OCI-LY7 (cell line): ENCODE measurements around the gene PLEKHA5. TPM values are rescaled to one million over a fixed set of nuclear protein-coding genes. Genes with fewer than 3 reads are reported as not detected.

Experiments
- BruUV-seq: library from RNA; stranded (reverse); fragments of 400-500 nt; replicated peaks from 2 replicates; lab custom pipeline; 2021; lab: Mats Ljungman, UMichigan
- CTCF ChIA-PET: fragments of 300-600 bp; sonication (Branson Sonifier 250); formaldehyde crosslinking; loops from one replicate; lab custom pipeline; 2022; ENCODE audit warnings: antibody characterized with exemption; ENCODE audit not compliant: unreplicated experiment; lab: Charles Lee
- POLR2A ChIA-PET: fragments of 300-600 bp; sonication (Branson Sonifier 250); formaldehyde crosslinking; loops from one replicate; lab custom pipeline; 2022; ENCODE audit warnings: antibody characterized with exemption; lab: Charles Lee
- DNase-seq: peaks from one replicate; pipeline ENCODE4 v3.0.0-alpha.2; 2015; ENCODE audit warnings: low spot score
- H2AFZ ChIP-seq: fragments of 200-600 bp; sonication (generic), shearing (Covaris generic); 2 replicates; pipeline ENCODE4 v1.6.1; 2014; ENCODE audit warnings: mild to moderate bottlenecking, antibody characterized with exemption, low read length, moderate library complexity
- H3K27ac ChIP-seq: fragments of 200-600 bp; sonication (generic); 2 replicates; pipeline ENCODE4 v1.5.1; 2014; ENCODE audit warnings: mixed run types, low read depth, mild to moderate bottlenecking, moderate library complexity, low read length, inconsistent platforms; ENCODE audit not compliant: poor library complexity, severe bottlenecking
- H3K36me3 ChIP-seq: fragments of 200-600 bp; sonication (generic); 2 replicates; pipeline ENCODE4 v1.6.1; 2014; ENCODE audit warnings: mild to moderate bottlenecking, antibody characterized with exemption, low read length, moderate library complexity, mixed read lengths; ENCODE audit not compliant: insufficient read depth
- H3K4me1 ChIP-seq: fragments of 200-600 bp; sonication (generic); 2 replicates; pipeline ENCODE4 v1.5.1; 2014; ENCODE audit warnings: mild to moderate bottlenecking, low read length; ENCODE audit not compliant: insufficient read depth, poor library complexity, severe bottlenecking
- H3K4me2 ChIP-seq: fragments of 200-600 bp; sonication (generic); 2 replicates; pipeline ENCODE4 v1.6.1; 2014; ENCODE audit warnings: mild to moderate bottlenecking, low read length
- H3K4me3 ChIP-seq: fragments of 200-600 bp; sonication (generic); 2 replicates; pipeline ENCODE4 v1.5.1; 2014; ENCODE audit warnings: mild to moderate bottlenecking, low read depth, low read length; ENCODE audit not compliant: poor library complexity, severe bottlenecking
- H3K79me2 ChIP-seq: fragments of 200-600 bp; sonication (generic); 2 replicates; pipeline ENCODE4 v1.6.1; 2016; ENCODE audit warnings: low read depth, mild to moderate bottlenecking, low read length, moderate library complexity, mixed read lengths; ENCODE audit not compliant: insufficient read depth
- H3K9me2 ChIP-seq: fragments of 200-600 bp; sonication (generic); 2 replicates; pipeline ENCODE4 v1.6.1; 2016; ENCODE audit warnings: mild to moderate bottlenecking, low read length, mixed read lengths; ENCODE audit not compliant: insufficient read depth
- H3K9me3 ChIP-seq: fragments of 200-600 bp; sonication (generic); 2 replicates; pipeline ENCODE4 v1.6.1; 2014; ENCODE audit warnings: mild to moderate bottlenecking, mixed run types, low read length, mixed read lengths
- H4K20me1 ChIP-seq: fragments of 200-600 bp; sonication (generic); 2 replicates; pipeline ENCODE4 v1.6.1; 2014; ENCODE audit warnings: mild to moderate bottlenecking, antibody characterized with exemption, low read length, moderate library complexity, mixed read lengths; ENCODE audit not compliant: insufficient read depth
- CTCF ChIP-seq: fragments of 200-600 bp; sonication (generic); conservative IDR thresholded peaks from 2 replicates; pipeline ENCODE4 v1.5.1; 2014; ENCODE audit warnings: mild to moderate bottlenecking, antibody characterized with exemption, low read length, moderate library complexity, mixed read lengths
- EZH2phosphoT487 ChIP-seq: fragments of 200-600 bp; sonication (generic); IDR thresholded peaks from 2 replicates; pipeline ENCODE4 v1.6.1; 2018; ENCODE audit warnings: low read depth, borderline replicate concordance, mild to moderate bottlenecking, mixed run types, antibody characterized with exemption, low read length, moderate library complexity, mixed read lengths
- intact Hi-C: fragments of 100-400 bp; cut with micrococcal nuclease; formaldehyde crosslinking; loops from one replicate; pipeline ENCODE4 v1.10.0; 2022; ENCODE audit not compliant: unreplicated experiment
- small RNA-seq: library from RNA; depleted of rRNA; stranded (forward); fragments of <200 nt; gene quantifications from one replicate; pipeline ENCODE3, GENCODE V24; 2014
- total RNA-seq, 2 experiments: library from RNA; depleted of rRNA in 1 of 2; stranded (reverse); fragments of >200 nt in 1 of 2; shearing (Covaris generic) in 1 of 2; gene quantifications; 2 replicates each; pipeline ENCODE4 v1.2.3, GENCODE V29; 2014 to 2022

PLEKHA5 gene
- total RNA-seq, 2 experiments from 2014 or later, result 2.7 TPM; not detected in 1

GRCh38 chr12:19423166-19423930, 293.8 kb downstream of the PLEKHA5 start:
- Histone ChIP-seq H3K4me1 (peaks cover 9% of the 10 kb centered on the region), H3K4me3 (no peak overlapping the region), H2AFZ (no peak overlapping the region), H3K9me2 (no peaks in the 10 kb centered on the region), H3K79me2 (no peaks in the 10 kb centered on the region), H4K20me1 (no peaks in the 10 kb centered on the region), H3K27ac (no peak overlapping the region), H3K36me3 (no peaks in the 10 kb centered on the region), H3K9me3 (no peaks in the 10 kb centered on the region), H3K4me2 (no peak overlapping the region)
- no peak for TF ChIP-seq CTCF
- TF ChIP-seq EZH2phosphoT487, result no peak
- intact Hi-C loops, result no loop called here
- BruUV-seq, result no TSS peak
- POLR2A ChIA-PET, result interaction anchor here (1.1 to 1.2 kb wide), 2 partner anchors 8 to 11 kb away, joined by 3 read pairs; no protein-coding TSS in a partner anchor
- no peak for DNase-seq
- CTCF ChIA-PET, result no interaction called here

Small RNA genes within 50 kb of the gene (small RNA-seq; reads per million reads assigned to genes)
- gene AC091805.2 (not detected), gene RN7SL67P (not detected)
